A549 treated with Hydrocortisone at 1 μM for 4 hours (cell line): ENCODE data around the gene ARHGAP26. TPM values are rescaled to one million over a fixed set of nuclear protein-coding genes. Genes with fewer than 3 reads are reported as not detected.

Source experiments
- total RNA-seq: library from RNA; stranded (reverse); fragments of 200-300 nt; extraction: Qiagen RNA extraction; gene quantifications from 5 replicates; pipeline ENCODE4 v1.2.3, GENCODE V29; 2022

Gene ARHGAP26, protein sequence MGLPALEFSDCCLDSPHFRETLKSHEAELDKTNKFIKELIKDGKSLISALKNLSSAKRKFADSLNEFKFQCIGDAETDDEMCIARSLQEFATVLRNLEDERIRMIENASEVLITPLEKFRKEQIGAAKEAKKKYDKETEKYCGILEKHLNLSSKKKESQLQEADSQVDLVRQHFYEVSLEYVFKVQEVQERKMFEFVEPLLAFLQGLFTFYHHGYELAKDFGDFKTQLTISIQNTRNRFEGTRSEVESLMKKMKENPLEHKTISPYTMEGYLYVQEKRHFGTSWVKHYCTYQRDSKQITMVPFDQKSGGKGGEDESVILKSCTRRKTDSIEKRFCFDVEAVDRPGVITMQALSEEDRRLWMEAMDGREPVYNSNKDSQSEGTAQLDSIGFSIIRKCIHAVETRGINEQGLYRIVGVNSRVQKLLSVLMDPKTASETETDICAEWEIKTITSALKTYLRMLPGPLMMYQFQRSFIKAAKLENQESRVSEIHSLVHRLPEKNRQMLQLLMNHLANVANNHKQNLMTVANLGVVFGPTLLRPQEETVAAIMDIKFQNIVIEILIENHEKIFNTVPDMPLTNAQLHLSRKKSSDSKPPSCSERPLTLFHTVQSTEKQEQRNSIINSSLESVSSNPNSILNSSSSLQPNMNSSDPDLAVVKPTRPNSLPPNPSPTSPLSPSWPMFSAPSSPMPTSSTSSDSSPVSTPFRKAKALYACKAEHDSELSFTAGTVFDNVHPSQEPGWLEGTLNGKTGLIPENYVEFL
- 8.1 to 9.0 TPM (median 8.2 TPM) in 5 replicates for total RNA-seq

DNA sequence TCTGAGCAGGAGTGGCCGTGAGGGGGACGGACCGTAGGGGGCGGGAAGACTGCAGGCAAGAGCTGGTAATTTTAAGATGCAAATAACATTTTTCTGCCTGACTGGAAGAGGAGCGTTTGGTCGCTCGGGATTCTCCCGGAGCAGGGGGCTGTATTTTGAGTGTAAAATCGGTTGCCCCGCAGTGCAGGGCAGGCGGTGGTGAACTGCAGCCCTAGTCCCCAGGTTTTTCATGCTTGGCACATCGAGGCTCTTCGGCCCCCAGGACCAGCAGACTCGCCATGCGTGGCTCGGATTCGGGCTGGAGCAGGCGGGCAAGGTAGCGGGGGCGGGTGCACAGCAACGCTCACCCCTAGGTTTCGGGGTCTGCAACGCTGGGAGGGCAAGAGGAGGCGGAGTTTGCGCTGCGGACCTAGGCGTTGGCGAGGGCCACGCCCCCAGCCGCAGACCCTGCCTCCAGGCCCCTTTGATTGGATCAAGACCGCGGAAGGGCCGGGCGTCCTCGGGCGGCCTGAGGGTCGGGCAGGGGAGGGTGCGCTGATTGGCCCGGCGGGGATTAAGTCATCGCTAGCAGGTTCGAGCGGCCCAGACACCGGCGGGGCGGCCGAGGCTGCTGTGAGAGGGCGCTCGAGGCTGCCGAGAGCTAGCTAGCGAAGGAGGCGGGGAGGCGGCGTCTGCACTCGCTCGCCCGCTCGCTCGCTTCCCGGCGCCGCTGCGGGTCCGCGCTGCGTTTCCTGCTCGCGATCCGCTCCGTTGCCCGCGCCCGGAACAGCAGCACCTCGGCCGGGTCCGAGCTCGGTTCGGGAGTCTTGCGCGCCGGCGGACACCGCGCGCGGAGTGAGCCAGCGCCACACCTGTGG is at the start of gene ARHGAP26:
Gene ARHGAP26, plus strand, starts transcription at position 585 of the 857 bp plus-strand sequence. CDS start 385 bp downstream, outside the sequence.

Other genes starting within 250 kb of the ARHGAP26 start
- gene FGF1, start 84.3 kb upstream of the ARHGAP26 start, total RNA-seq, result 0.31 to 0.99 TPM (median 0.70 TPM) in 5 replicates